K562 (cell line): ENCODE measurements around the gene ZMAT3. TPM values are rescaled to one million over a fixed set of nuclear protein-coding genes. Genes with fewer than 3 reads are reported as not detected.
"Not testable (repeated sequence)": the region's sequence is repeated elsewhere in the genome, so short reads cannot be mapped to it uniquely, and the experiment has no call there.

Experiments
- ATF1 ChIP-seq, 2 experiments: fragments of 450-650 bp in 1 of 2; IDR thresholded peaks; 2 replicates each; pipeline ENCODE4 v1.6.1; 2016; ENCODE audit warnings: missing compliant biosample characterization in 1 of 2, missing genetic modification characterization in 1 of 2
- CREB5 ChIP-seq: fragments of 250-450 bp; sonication (Bioruptor Pico); IDR thresholded peaks from 2 replicates; pipeline ENCODE4 v1.5.0; 2020; ENCODE audit warnings: mild to moderate bottlenecking
- CUX1 ChIP-seq: fragments of 200-800 bp; sonication (Bioruptor generic); IDR thresholded peaks from 2 replicates; pipeline ENCODE4 v1.6.1; 2016; ENCODE audit warnings: missing genetic modification characterization, missing compliant biosample characterization
- HDAC1 ChIP-seq, 2 experiments: fragments of 450-650 bp; IDR thresholded peaks; 2 replicates each; pipeline ENCODE4 v1.6.1; 2016 to 2017; ENCODE audit warnings: inconsistent platforms in 1 of 2, mild to moderate bottlenecking in 1 of 2, moderate library complexity in 1 of 2
- HDAC8 ChIP-seq: fragments of 450-650 bp; IDR thresholded peaks from 2 replicates; pipeline ENCODE4 v1.6.1; 2016; ENCODE audit warnings: mild to moderate bottlenecking, missing genetic modification characterization, moderate library complexity, missing compliant biosample characterization
- HMBOX1 ChIP-seq: sonication (generic); IDR thresholded peaks from 2 replicates; pipeline ENCODE4 v1.6.1; 2016
- IFI16 ChIP-seq: fragments of 250-450 bp; sonication (Bioruptor Pico); IDR thresholded peaks from 2 replicates; pipeline ENCODE4 v2.1.2; 2022; ENCODE audit warnings: mild to moderate bottlenecking, inconsistent platforms
- NFIC ChIP-seq: fragments of 450-650 bp; IDR thresholded peaks from 2 replicates; pipeline ENCODE4 v1.6.1; 2017; ENCODE audit warnings: mild to moderate bottlenecking, inconsistent platforms
- PYGO2 ChIP-seq: fragments of 450-650 bp; IDR thresholded peaks from 2 replicates; pipeline ENCODE4 v1.6.1; 2016; ENCODE audit warnings: mild to moderate bottlenecking, missing genetic modification characterization, moderate library complexity, missing compliant biosample characterization
- TRIM24 ChIP-seq, 2 experiments: fragments of 450-650 bp; IDR thresholded peaks; 2 replicates each; pipeline ENCODE4 v1.6.1; 2016
- TSHZ1 ChIP-seq: fragments of 250-450 bp; sonication (Bioruptor Pico); IDR thresholded peaks from 2 replicates; pipeline ENCODE4 v1.4.0; 2020; ENCODE audit warnings: mild to moderate bottlenecking, moderate library complexity
- ZNF239 ChIP-seq: fragments of 250-450 bp; sonication (Bioruptor Pico); IDR thresholded peaks from 2 replicates; pipeline ENCODE4 v1.4.0; 2020; ENCODE audit warnings: mild to moderate bottlenecking
- ZNF311 ChIP-seq: fragments of 250-450 bp; sonication (Bioruptor Pico); IDR thresholded peaks from 2 replicates; pipeline ENCODE4 v1.4.0; 2020; ENCODE audit warnings: mild to moderate bottlenecking, moderate library complexity
- ZNF589 ChIP-seq: fragments of 200-800 bp; sonication (Bioruptor generic); IDR thresholded peaks from 2 replicates; pipeline ENCODE4 v1.6.1; 2016; ENCODE audit warnings: low read depth, missing genetic modification characterization, missing compliant biosample characterization
- polyA plus RNA-seq, 8 experiments: library from polyadenylated mRNA; depleted of rRNA in 4 of 8; stranded (reverse) in 5 of 8; unstranded in 3 of 8; fragments of >200 nt; fragmentation: Nextera tagmentation in 2 of 8; fragmentation: Illumina TruSeq in 1 of 8; extraction: Ambion mirVana in 2 of 8; extraction: Trizol in 1 of 8; gene quantifications; 2 replicates each; pipeline versions ENCODE4 v1.2.1 to v1.2.3, GENCODE V29; 2011 to 2014; ENCODE audit warnings: inconsistent platforms in 1 of 8, missing spikeins in 1 of 8
- total RNA-seq, 7 experiments: library from RNA; depleted of rRNA in 6 of 7; stranded (reverse); fragments of >200 nt in 6 of 7; fragmentation: Illumina TruSeq in 2 of 7; extraction: Trizol in 2 of 7; gene quantifications; 2 replicates each; pipeline versions ENCODE4 v1.2.1 to v1.2.3, GENCODE V29; 2011 to 2021; ENCODE audit warnings: low replicate concordance in 1 of 7

Gene ZMAT3
- total and polyA plus RNA-seq, 9 of the 15 experiments (the other 6 are each of a cell fraction or from before 2014, with no cell fraction given), result 0.87 to 5.1 (median 3.9) TPM

- TF ChIP-seq TSHZ1 (CRISPR knock-in tag) (peak; percentile 74), PYGO2 (tag) (peak; percentile 41; the same call in 1 of the 2 replicates), ATF1 (tag; IDR thresholded peaks at IDR 0.05) (0 out of 2 replicates have a peak, but pooled peaks have one; percentile 36), TRIM24 (IDR thresholded peaks at IDR 0.05) (0 out of 4 replicates have a peak, but pooled peaks of 1 of the 2 experiments have one; percentile 20), HMBOX1 (peak; percentile 54; the same call in 1 of the 2 replicates), HDAC8 (tag) (peak; percentile 57; the same call in 1 of the 2 replicates), CREB5 (CRISPR knock-in tag) (0 out of 2 replicates have a peak, but pooled peaks have one; percentile 56), ZNF311 (CRISPR knock-in tag) (peak; percentile 95), IFI16 (peak; percentile 56; the same call in 1 of the 2 replicates), CUX1 (CRISPR knock-in tag) (peak; percentile 61; the same call in 1 of the 2 replicates), HDAC1 (IDR thresholded peaks at IDR 0.05) (peak in 1 of 2 experiments; percentile 30; a peak in 1 of 4 replicates), ZNF589 (CRISPR knock-in tag) (0 out of 2 replicates have a peak, but pooled peaks have one; percentile 46), NFIC (0 out of 2 replicates have a peak, but pooled peaks have one; percentile 11), ZNF239 (CRISPR knock-in tag) (peak; percentile 48)
- TF ChIP-seq ATF1 (CRISPR knock-in tag; IDR thresholded peaks at IDR 0.05), result not testable (repeated sequence)
These were observed 38.9 kb downstream of the ZMAT3 start (continued) for GRCh38 chr3:179032454-179033303.
